Jurkat, Clone E6-1 (cell line): ENCODE data around the gene RPL29.

Experiments
- DNase-seq: peaks from one replicate; pipeline ENCODE4 v3.0.0-alpha.2; 2011; ENCODE audit warnings: low read depth, low spot score
- H3K4me3 ChIP-seq: 2 replicates; pipeline ENCODE4 v1.5.1; 2011; ENCODE audit warnings: mild to moderate bottlenecking, low read length, control low read depth, moderate library complexity

Gene RPL29

DNA sequence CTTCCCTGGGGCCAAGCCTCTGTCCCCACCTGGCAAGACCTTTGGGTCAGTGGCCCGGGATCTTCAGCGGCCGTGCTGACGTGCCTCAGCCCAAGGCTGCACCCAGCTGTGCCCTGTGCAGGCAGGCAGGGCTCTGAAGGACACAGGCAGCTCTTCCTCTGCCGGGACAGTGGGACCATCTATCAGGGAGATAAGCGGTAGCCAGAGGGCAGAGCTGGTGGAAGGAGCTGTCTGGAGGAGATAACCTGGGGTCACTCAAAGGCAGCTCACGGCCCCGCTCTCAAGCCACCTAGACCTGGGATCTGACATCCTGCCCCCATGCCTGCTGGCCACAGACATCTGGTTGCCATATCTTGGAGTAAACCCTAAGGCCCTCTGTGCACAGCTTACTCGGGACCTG lies 33.4 kb upstream of the RPL29 start:
- no peak for DNase-seq
- no peak overlapping the region for H3K4me3 ChIP-seq

DNA sequence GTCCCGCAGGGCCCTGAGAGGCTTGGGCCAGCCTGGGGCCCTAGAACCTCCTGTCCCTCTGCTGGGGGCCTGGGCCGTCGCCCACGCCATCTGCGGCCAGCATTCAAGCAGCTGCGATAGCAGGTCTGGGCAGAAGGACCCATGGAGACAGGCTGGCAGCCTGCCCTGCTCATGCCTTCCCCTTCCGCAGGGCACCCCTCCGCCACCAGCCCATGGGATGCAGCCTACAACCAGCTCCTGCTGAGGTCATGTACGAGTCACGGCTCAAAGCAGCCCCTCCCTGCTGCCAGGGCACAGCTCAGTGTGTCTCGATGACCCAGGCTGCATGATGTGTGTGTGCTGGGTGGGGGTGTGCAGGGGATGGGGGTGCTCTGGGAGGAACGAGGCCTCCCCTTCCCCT lies 32.9 kb upstream of the RPL29 start:
- DNase-seq, result no peak
- H3K4me3 ChIP-seq, result no peak overlapping the region

DNA sequence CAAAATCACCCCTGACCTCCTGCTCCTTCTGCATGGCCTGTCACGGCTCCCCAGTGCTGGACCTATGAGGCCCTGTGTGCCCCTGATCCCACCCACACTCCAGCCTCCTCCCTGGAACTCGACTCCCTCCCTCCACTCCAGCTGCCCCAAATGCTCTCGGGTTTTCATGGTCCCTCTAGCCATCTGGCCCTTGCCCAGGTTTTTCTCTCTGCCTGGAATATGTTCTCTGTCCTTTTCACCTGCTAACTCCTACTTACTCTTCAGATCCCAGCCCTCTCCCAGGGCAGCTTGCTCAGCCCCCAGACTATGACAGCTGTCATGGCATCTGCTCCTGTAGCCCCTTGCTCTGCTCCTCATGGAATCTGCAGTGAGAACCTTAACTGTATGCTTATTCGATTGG lies 30.3 kb upstream of the RPL29 start:
- DNase-seq, result no peak
- H3K4me3 ChIP-seq, result no peak overlapping the region

DNA sequence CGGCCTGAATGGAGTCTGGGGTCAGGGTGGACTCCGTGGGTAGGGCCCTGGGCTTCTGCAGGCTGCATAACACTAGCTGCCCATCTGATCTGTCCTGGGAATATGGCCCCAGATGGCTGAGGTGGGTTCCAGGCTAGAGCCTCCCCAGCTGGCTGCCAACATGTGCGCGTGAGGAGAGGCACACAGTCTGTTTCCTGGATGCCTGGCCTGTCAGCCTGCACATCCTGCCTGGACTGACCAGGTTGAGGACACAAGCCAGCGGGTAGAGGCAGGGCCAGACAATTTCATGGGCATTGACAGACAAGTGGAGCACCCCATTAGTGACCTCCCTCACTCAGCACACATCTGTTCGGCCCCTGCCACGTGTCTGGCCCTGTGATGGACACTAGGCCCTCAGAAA lies 29.8 kb upstream of the RPL29 start:
- no peak for DNase-seq

DNA sequence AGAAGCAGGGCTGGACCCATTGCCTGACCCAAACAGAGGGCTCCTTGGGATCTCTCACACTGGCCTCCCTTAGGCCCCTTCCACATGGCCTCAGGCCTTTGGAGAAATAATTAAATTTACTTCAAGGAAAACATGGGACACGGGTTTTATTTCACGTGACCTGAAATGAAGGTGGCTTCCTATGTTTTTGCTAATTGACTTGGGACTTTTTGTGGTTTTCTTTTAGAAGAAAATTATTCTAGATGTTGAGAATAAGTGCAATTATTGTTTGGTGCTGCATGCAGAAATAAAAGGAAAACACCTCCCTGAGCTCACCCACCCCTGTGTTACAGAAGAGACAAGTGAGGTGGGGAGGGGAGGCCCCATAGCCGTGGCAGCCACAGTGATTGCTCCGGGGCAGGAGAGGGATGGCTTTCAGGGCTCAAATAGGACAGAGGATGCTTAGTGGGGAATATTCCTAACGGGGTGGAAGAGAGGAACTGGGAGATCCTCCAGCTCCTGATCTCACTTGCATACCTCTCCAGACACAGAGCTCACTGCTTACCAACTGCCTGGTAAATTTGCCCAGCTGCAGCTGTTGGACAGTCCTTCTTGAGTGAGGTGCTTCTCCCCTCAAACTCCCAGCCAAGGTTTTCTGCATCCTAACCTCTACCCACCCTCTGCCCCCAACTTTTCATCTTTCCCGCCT lies 29.2 kb upstream of the RPL29 start:
- no peak for DNase-seq
- H3K4me3 ChIP-seq, result no peak overlapping the region

More for the DNA sequence above, 29.8 kb upstream of the RPL29 start:
- no peak overlapping the region for H3K4me3 ChIP-seq

DNA sequence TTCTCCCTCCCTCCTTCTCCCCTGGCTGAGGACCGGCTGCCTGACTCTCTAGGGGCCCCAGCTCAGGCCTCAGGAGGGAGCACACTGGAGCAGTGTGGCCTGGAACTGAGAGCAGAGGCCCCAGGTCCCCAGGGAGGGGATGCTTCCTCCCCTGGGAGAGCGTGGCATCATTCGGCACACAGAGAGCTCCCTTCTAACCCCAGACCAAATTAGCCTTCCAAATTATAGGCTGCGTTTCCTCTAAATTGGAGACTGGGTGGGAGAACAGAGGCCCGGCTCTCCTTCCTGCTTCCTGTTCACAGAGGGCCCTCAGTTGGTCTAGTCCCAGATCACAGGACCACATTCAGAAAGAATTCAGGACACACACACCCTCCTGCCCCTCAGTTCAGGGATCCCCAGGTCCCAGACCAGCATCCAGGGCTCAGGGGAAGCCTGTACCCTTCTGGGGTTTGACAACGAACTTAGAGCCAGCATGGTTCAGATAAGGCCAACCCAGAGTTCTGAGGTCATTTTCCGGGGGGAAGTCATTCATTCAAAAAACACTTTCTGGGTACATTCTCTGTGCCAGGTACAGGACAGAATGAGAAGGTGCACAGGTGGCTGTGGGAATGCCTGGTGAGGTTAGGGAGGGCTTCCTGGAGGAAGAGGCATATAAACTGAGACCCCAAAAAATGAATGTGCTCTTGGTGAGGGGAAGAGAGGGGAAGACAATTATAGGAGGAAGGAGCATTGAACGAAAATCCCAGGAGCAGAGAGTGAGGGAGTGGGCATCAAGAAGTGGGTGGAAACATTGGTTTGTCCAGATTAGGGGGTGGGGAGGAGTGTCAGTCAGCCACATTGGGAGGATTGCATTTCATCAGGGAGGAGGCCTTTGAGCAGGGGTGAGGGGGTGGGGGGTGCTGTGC lies 28.4 kb upstream of the RPL29 start:
- no peak overlapping the region for H3K4me3 ChIP-seq

DNA sequence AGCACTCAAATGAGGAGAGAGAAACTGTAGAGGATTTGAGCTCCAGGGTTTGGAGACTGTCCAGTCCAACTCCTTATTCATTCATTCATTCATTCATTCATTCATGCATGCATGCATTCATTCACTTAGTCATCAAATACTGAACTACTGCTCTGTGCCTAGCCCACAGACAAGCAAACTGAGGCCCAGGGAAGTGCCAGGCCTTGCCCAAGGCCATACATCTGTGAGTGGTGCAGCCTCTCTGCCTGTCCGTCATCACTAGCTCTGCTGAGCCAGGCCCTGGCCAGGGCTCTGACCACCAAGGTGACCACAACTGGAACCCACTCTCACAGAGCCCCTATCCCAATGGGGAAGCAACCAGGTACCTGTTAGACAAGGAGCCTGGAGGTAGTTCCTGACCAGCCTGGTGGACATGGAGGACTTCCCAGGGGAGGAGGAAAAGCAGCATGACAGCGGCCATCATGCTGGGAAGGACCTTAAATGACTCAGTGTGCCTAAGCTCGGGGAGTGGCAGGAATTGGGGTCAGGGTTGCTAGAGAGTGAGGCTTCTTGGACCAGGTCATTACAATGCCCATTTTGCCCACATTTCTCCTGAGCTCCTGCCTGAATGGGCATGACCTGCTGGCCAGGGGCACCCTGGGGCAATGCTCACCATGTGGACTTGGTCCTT lies 27.5 kb upstream of the RPL29 start:
- no peak overlapping the region for H3K4me3 ChIP-seq
- DNase-seq, result no peak

More for the DNA sequence above, 28.4 kb upstream of the RPL29 start:
- no peak for DNase-seq

DNA sequence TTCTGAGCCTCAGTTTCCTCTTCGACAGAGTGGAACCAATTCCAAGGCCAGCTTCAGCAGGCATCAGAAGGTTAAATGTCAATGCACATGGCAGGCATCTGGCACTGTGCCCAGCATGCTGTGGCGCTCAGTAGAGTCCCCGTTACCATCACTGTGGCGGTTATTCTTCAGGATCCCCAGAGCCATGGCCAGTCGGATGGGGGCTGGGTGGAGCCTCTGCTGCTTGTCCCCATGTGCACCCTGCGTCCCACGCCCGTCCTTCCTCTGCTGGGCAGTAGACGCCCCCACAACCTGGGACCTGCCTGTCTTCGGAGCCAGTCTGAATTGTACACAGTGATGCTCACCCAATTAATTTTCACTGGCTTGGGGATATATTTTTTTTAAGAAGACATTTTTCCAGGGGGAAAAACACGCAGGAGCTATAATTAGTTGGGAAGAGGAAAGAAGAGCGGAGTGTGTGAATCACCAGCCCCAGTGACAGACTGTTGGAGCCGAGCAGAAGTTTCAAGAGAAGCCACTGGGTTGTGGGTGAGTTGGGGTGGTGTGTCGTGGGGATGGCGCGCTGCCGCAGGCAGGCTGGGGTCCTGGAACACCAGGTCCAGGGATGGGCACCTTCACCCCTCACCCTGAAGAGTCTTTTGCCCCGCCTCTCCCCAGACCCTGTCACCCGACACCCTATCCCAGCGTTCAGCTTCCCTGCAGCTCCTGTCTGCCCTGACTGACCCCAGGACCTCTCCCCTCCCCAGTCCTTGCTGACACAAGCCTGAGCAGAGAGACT lies 26.8 kb upstream of the RPL29 start:
- H3K4me3 ChIP-seq, result no peak overlapping the region
- DNase-seq, result no peak

DNA sequence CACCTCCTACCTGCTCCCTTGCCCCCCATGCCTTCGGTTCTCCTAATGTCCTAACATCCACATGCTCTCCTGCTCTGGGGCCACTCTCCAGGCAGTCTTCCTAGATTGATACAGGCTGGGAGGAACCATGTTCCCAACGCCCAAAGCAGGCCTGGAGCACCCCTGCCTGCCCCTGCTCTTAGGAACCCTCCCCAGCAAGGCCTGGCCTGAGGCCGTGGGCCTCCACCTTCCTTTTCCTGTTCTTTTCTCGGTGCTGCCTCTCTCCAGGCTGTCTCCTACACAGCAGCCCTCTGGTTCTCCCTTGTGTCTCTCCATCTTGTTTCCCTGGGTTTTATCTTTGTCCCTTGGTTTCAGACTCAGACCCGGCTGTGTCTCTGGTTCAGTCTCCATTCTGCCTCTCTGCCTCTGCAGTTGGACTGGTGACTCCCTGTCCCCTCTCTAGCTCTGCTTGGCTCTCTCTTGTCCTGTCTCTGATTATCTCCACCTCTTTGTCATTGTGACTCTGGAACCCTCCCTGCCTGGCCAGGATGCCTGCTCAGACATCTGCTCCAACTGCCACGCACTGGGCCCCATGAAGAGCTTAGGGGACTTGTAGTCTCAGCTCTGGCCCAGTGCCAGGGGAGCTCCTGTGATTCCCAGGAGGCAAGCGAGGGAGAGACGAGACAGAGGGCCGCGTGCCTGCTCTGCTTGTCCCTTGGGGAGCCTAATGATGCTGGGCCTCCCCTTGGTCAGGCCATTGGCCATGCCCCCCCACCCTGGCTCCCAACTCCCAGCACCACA lies 26.0 kb upstream of the RPL29 start:
- H3K4me3 ChIP-seq, result no peak overlapping the region
- DNase-seq, result no peak

DNA sequence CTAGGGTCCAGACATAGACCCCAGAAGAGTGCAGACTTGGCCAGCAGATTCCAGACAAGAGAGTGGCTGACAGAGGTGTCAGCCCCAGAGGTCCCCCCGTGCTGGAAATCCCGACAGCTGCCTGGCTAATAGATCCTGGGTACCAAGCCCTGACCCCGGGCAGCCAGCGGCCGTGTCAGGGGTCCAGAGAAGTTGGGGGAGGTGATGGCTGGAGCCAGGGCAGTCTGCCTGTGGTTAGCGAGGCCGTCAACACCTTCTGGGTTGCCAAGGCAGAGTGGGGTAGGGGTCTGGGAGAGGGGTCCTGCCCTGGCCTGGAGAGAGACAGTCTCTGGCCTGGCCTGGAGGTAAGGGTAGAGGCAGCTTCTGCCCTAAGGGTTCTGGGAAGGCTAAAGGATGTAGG lies 25.1 kb upstream of the RPL29 start:
- DNase-seq, result no peak
- H3K4me3 ChIP-seq, result no peak overlapping the region

DNA sequence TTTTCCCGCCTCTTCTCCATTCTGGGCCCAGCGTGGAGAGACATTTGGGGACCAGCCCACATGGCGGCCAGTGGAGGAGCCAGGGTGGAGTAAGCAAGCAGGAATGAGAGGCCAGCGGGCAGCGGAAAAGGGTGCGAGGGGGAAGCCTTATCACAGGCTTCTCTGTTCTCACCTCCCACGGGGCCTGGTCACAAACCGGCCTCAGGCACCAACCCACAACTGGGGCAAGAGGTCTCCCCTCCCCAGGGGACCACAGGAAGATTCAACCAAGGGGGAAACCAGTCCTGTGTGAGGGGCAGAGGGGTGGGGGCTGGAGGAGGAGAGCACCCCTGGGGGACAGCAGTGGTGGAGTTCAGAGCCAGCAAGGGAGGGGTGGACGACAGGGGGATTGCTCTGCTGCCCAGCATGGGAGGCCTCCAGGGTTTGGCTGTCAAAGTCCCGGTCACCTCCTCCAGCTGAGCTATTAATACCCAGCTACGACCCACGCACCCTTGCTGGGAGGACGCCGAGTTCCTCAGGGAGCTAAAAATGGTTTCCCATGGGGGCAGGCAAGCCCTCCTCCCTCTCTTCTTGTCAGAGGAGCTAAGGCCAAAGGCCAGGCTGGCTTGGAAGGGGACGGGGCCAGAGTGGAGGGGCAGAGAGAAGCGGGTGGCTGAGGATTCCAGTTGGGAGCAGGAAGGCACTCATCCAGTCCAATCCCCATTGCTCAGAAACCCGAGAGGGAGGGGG lies 23.8 kb upstream of the RPL29 start:
- no peak for DNase-seq
- no peak overlapping the region for H3K4me3 ChIP-seq

DNA sequence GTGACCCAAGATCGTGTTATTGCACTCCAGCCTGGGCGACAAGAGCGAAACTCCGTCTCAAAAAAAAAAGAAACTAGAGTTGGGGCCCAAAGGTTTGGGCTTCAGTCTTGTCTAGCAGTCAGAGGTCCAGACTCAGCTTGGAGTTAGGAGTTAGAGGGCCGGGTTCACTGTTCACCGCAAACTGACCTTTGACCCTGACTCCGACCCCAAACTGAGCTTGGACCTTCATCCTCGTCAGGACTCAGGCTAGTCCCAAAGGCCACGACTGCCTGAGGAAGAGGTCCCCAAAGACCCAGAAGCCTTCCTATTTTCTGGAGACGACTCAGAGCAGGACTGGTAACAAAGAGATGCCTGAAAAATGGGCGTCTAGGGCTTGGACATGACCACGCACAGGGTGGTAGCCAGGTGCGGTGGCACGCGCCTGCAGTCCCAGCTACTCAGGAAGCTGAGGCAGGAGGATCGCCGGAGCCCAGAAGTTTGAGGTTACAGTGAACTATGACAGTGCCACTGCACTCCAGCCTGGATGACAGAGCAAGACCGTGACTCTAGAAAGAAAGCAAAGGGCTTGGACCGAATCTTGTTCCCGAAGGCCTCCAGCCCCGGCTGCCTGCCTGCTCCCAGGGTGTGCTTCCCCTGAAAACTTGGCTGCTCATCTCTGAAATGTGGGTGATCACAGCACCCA lies 22.8 kb upstream of the RPL29 start:
- no peak overlapping the region for H3K4me3 ChIP-seq
- DNase-seq, result no peak

DNA sequence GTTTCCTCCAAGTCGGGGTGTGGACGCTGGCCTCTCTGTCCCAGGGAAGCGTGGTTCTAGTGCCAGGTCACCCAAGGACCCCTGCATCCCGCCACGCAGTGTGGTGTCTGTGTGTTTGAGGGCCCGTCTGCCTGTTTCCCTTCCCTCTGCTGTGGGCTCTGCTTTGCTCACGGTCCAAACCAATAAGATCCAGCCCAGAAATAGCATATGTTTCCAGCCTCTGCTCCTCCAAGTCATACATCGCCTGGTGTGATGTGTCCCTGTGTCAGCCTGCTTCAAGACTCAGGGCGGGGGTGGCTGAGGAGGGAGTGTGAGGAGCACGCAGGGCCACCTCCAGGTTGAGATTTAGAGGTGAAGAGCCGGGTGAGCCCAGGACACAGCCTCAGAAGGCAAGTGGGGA lies 21.9 kb upstream of the RPL29 start:
- H3K4me3 ChIP-seq, result no peak overlapping the region
- DNase-seq, result no peak

DNA sequence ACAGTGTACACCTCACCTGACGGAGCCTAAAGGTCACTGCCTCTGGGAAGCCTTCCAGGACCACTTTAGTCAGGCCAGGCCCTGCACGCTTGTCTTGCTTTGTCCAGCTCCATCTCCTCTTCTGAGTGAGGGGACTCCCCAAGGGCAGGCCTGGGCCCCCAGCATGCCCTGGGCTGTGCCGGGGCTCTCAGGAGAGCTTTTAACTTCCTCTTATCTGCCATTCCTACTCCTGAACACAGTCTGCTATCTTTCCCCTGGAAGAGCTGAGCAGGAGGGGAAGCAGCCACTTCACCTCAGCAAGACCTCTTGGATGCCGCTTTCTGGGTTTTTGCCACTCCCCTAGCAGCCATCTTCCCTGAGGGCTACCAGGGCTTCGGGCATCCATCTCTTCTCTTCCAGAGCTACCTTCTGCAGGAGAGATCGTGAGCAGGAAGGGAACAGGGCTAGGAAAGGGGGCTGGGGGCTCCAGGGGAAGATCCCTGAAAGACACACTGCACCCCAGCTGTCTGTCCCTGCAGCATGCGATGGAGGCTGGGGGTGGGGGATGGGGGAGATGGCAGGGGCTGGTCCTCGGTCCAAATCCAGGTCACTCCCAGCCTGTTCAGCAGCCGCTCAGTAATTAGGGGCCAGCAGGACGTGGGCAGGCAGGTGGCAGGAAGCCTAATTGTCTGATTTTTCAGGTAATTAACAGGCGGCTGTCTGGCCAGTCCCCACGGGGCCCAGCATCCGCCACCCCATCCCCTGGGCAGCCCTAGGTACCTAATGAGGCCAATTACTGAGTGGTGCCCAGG lies 19.9 kb upstream of the RPL29 start:
- no peak overlapping the region for H3K4me3 ChIP-seq
- DNase-seq, result no peak

DNA sequence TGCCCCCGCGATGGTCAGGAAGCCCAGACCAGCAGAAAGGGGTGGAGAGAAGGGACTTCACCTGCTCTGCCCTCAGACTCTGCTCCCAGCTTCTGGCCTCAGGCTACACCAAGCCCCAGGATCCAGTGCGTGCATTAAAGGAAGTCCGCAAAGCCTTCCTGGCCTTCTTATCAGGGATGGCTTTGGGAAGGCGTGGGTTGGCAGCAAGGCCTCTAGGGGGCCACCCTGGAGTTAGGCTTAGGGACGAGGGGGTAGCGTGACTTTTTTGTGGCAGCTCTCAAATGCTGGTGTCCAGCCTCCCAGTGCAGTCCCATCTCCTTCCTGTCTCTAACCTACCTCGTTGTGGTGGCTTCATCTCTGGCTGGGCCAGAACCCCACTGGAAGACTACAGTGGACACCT lies 18.9 kb upstream of the RPL29 start:
- no peak for DNase-seq
- H3K4me3 ChIP-seq, result no peak overlapping the region

DNA sequence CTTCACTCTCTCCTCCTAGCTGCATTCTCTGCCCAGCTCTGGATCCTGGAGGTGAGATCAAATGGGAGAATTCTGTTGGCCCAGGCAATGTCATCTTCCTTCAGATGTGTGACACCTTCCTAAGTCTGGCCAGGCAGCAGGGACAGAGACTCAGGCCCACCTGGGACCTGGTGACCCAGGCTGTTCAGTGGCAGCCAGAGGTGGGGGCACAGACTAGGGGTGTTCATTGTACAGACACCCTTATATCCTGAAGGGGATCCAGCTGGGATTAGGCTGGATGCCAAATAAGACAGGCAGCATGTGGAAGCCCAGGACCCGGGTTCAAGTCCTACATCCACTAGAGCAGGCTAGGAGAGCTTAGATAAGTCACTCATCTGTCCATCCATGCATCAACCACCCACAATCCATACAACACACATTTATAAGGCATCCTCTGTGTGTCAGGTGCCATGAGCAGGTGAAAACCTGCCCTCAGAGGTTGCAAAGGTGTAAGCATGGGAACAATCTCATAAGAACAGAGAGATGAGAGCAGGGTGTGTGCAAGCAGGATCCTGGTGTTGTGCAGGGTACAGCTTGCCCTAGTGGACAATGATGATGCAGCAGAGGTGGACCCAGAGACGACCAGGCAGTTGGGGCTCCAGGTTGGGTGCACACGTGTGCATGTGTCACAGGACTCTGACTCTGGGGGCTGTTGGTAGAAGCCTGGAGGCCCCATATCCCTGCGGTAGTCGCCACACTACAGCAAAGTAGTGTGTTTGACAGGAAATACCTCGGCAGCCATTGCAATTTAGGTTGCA lies 18.3 kb upstream of the RPL29 start:
- H3K4me3 ChIP-seq, result no peak overlapping the region
- DNase-seq, result no peak
